Activated CD4-positive, CD25-positive, alpha-beta regulatory T cell (primary cell): ENCODE data around the gene TRIM44.
A peak's percentile ranks its signal among the peaks of the same experiment; 100 is the strongest.
"Not testable (repeated sequence)": the region's sequence is repeated elsewhere in the genome, so short reads cannot be mapped to it uniquely, and the experiment has no call there.

Source experiments
- DNase-seq, 4 experiments: peaks; one replicate each; lab custom pipeline; 2025; lab: John Stamatoyannopoulos, UW

The TRIM44 gene

GRCh38 chr11:35633827-35634423, 28.6 kb upstream of the TRIM44 start:
- DNase-seq, result no peak

- DNase-seq, result no peak
Measured at GRCh38 chr11:35635933-35636332, 26.6 kb upstream of the TRIM44 start.

GRCh38 chr11:35639591-35640179, 22.9 kb upstream of the TRIM44 start:
- DNase-seq, result no peak

- no peak for DNase-seq
Measured at GRCh38 chr11:35641171-35641897, 21.2 kb upstream of the TRIM44 start.

- no peak for DNase-seq
Measured at GRCh38 chr11:35641964-35642363, 20.6 kb upstream of the TRIM44 start.

GRCh38 chr11:35647421-35648093, 15.0 kb upstream of the TRIM44 start:
- no peak for DNase-seq

- DNase-seq, result no peak
Measured at GRCh38 chr11:35650006-35650405, 12.6 kb upstream of the TRIM44 start.

GRCh38 chr11:35650467-35650866, 12.1 kb upstream of the TRIM44 start:
- no peak for DNase-seq

GRCh38 chr11:35651263-35651662, 11.3 kb upstream of the TRIM44 start:
- no peak for DNase-seq

- DNase-seq, result not testable (repeated sequence)
Measured at GRCh38 chr11:35652786-35653185, 9.8 kb upstream of the TRIM44 start.

- DNase-seq, result no peak
Measured at GRCh38 chr11:35654711-35655110, 7.9 kb upstream of the TRIM44 start.

GRCh38 chr11:35655254-35655653, 7.3 kb upstream of the TRIM44 start:
- DNase-seq, result no peak

GRCh38 chr11:35655856-35656255, 6.7 kb upstream of the TRIM44 start:
- DNase-seq, result no peak

- DNase-seq, result no peak
Measured at GRCh38 chr11:35658020-35658948, 4.3 kb upstream of the TRIM44 start.

- DNase-seq, result no peak
Measured at GRCh38 chr11:35661534-35661933, 1.0 kb upstream of the TRIM44 start.

GRCh38 chr11:35662061-35662648, 420 bp upstream of the TRIM44 start:
- DNase-seq, result peak in 1 of 4 experiments; percentile 23

GRCh38 chr11:35663408-35663702, 780 bp downstream of the TRIM44 start:
- no peak for DNase-seq

- DNase-seq, result no peak
Measured at GRCh38 chr11:35664977-35665441, 2.4 kb downstream of the TRIM44 start.

- DNase-seq, result no peak
Measured at GRCh38 chr11:35667257-35667656, 4.7 kb downstream of the TRIM44 start.

- not testable (repeated sequence) for DNase-seq
Measured at GRCh38 chr11:35668350-35668749, 5.8 kb downstream of the TRIM44 start.

- no peak for DNase-seq
Measured at GRCh38 chr11:35671396-35672127, 9.0 kb downstream of the TRIM44 start.
